ENCODE results near the gene UQCRFS1. TPM values are rescaled to one million over a fixed set of nuclear protein-coding genes. Genes with fewer than 3 reads are reported as not detected.

The UQCRFS1 gene
- total and polyA plus RNA-seq, 4 donors = 11.7 to 35.0 (median 18.8) TPM

GRCh38 chr19:29259867-29260281, 46.9 kb upstream of the UQCRFS1 start:
- no peak overlapping the region for H3K27ac ChIP-seq (ENCODE audit: low read depth in 1 of 2, low read length in 1 of 2)
- no peak for TF ChIP-seq CTCF (IDR thresholded peaks at IDR 0.05; ENCODE audit: control extremely low read depth, extremely low read depth)
- H3K27me3 ChIP-seq (ENCODE audit: control insufficient read depth in 3 of 3, insufficient read depth in 3 of 3, low read length in 2 of 3) = no peaks in the 10 kb centered on the region
- H3K4me1 ChIP-seq (ENCODE audit: control insufficient read depth in 5 of 5, insufficient read depth in 5 of 5, low read length in 5 of 5) = no peaks in the 10 kb centered on the region
- DNase-seq (no peak), ATAC-seq (ENCODE audit: insufficient read depth, low FRiP score) (no peak)
- H3K36me3 ChIP-seq (ENCODE audit: control insufficient read depth in 4 of 4, insufficient read depth in 4 of 4, low read length in 4 of 4) = no peaks in the 10 kb centered on the region
- H3K9me3 ChIP-seq (ENCODE audit: control insufficient read depth in 4 of 4, insufficient read depth in 3 of 4, low read length in 3 of 4) = peaks cover 0 to 9% (median 0%) of the 10 kb centered on the region in 4 donors
- no peak overlapping the region for H3K4me3 ChIP-seq
- no peak overlapping the region for H3K9ac ChIP-seq (ENCODE audit: insufficient read depth in 1 of 2, low read length in 2 of 2)
- WGBS, 2 donors = 66 to 68% methylated on average over 6 of the region's 6 CpGs

GRCh38 chr19:29259153-29259552, 46.2 kb upstream of the UQCRFS1 start:
- H3K4me3 ChIP-seq = no peak overlapping the region
- WGBS, 2 donors = 77 to 83% methylated on average over 3 of the region's 3 CpGs
- no peak overlapping the region for H3K27ac ChIP-seq (ENCODE audit: low read depth in 1 of 2, low read length in 1 of 2)
- no peaks in the 10 kb centered on the region for H3K27me3 ChIP-seq (ENCODE audit: control insufficient read depth in 3 of 3, insufficient read depth in 3 of 3, low read length in 2 of 3)
- DNase-seq = no peak
- TF ChIP-seq CTCF (IDR thresholded peaks at IDR 0.05; ENCODE audit: control extremely low read depth, extremely low read depth) = no peak
- no peak overlapping the region for H3K9ac ChIP-seq (ENCODE audit: insufficient read depth in 1 of 2, low read length in 2 of 2)
- ATAC-seq (ENCODE audit: insufficient read depth, low FRiP score) = no peak
- H3K36me3 ChIP-seq (ENCODE audit: control insufficient read depth in 4 of 4, insufficient read depth in 4 of 4, low read length in 4 of 4) = no peaks in the 10 kb centered on the region
- H3K4me1 ChIP-seq (ENCODE audit: control insufficient read depth in 5 of 5, insufficient read depth in 5 of 5, low read length in 5 of 5) = no peaks in the 10 kb centered on the region
- peaks cover 0 to 9% (median 0%) of the 10 kb centered on the region in 4 donors for H3K9me3 ChIP-seq (ENCODE audit: control insufficient read depth in 4 of 4, insufficient read depth in 3 of 4, low read length in 3 of 4)

- Histone ChIP-seq H3K9ac (ENCODE audit: insufficient read depth in 1 of 2, low read length in 2 of 2) (no peak overlapping the region), H3K27me3 (ENCODE audit: control insufficient read depth in 3 of 3, insufficient read depth in 3 of 3, low read length in 2 of 3) (no peaks in the 10 kb centered on the region), H3K4me3 (no peak overlapping the region), H3K27ac (ENCODE audit: low read depth in 1 of 2, low read length in 1 of 2) (no peak overlapping the region), H3K4me1 (ENCODE audit: control insufficient read depth in 5 of 5, insufficient read depth in 5 of 5, low read length in 5 of 5) (no peaks in the 10 kb centered on the region), H3K9me3 (ENCODE audit: control insufficient read depth in 4 of 4, insufficient read depth in 3 of 4, low read length in 3 of 4) (peaks cover 0 to 9% (median 0%) of the 10 kb centered on the region in 4 donors), H3K36me3 (ENCODE audit: control insufficient read depth in 4 of 4, insufficient read depth in 4 of 4, low read length in 4 of 4) (no peaks in the 10 kb centered on the region)
- WGBS, 2 donors = 55 to 62% methylated on average over 2 of the region's 2 CpGs
- DNase-seq (no peak), ATAC-seq (ENCODE audit: insufficient read depth, low FRiP score) (no peak)
- no peak for TF ChIP-seq CTCF (IDR thresholded peaks at IDR 0.05; ENCODE audit: control extremely low read depth, extremely low read depth)
Observed at GRCh38 chr19:29256516-29256915, 43.6 kb upstream of the UQCRFS1 start.

GRCh38 chr19:29255912-29256311, 43.0 kb upstream of the UQCRFS1 start:
- no peak overlapping the region for H3K27ac ChIP-seq (ENCODE audit: low read depth in 1 of 2, low read length in 1 of 2)
- H3K36me3 ChIP-seq (ENCODE audit: control insufficient read depth in 4 of 4, insufficient read depth in 4 of 4, low read length in 4 of 4) = no peaks in the 10 kb centered on the region
- H3K9ac ChIP-seq (ENCODE audit: insufficient read depth in 1 of 2, low read length in 2 of 2) = no peak overlapping the region
- 93 to 97% methylated on average over 8 of the region's 8 CpGs for WGBS, 2 donors
- peaks cover 0 to 9% (median 0%) of the 10 kb centered on the region in 4 donors for H3K9me3 ChIP-seq (ENCODE audit: control insufficient read depth in 4 of 4, insufficient read depth in 3 of 4, low read length in 3 of 4)
- no peaks in the 10 kb centered on the region for H3K27me3 ChIP-seq (ENCODE audit: control insufficient read depth in 3 of 3, insufficient read depth in 3 of 3, low read length in 2 of 3)
- no peak for TF ChIP-seq CTCF (IDR thresholded peaks at IDR 0.05; ENCODE audit: control extremely low read depth, extremely low read depth)
- no peak for ATAC-seq (ENCODE audit: insufficient read depth, low FRiP score)
- no peaks in the 10 kb centered on the region for H3K4me1 ChIP-seq (ENCODE audit: control insufficient read depth in 5 of 5, insufficient read depth in 5 of 5, low read length in 5 of 5)
- H3K4me3 ChIP-seq = no peak overlapping the region
- no peak for DNase-seq
